Activated T-cell treated with anti-CD3 and anti-CD28 coated beads, Interleukin-2, amount 50 U/mL, for 48 hours (primary cell): ENCODE results near the gene NAA10.

ENCODE experiments used
- DNase-seq, 2 experiments: peaks; one replicate each; pipeline ENCODE4 v3.0.0-alpha.2; 2020

The NAA10 gene

GRCh38 chrX:153906126-153906917, 28.5 kb downstream of the NAA10 start:
- DNase-seq, result no peak

- no peak for DNase-seq
These were observed 29.2 kb downstream of the NAA10 start for GRCh38 chrX:153905481-153906095.

GRCh38 chrX:153903991-153904957, 30.6 kb downstream of the NAA10 start, which contains the start of gene AVPR2:
Gene AVPR2, plus strand, starts transcription at chrX:153904673. Its CDS starts 473 bp downstream, at chrX:153905146.
- DNase-seq, result no peak

GRCh38 chrX:153903238-153903980, 31.4 kb downstream of the NAA10 start:
- no peak for DNase-seq

- no peak for DNase-seq
These were observed 32.5 kb downstream of the NAA10 start for GRCh38 chrX:153902385-153902784.

GRCh38 chrX:153901753-153902140, 33.1 kb downstream of the NAA10 start:
- DNase-seq, result no peak

- peak; percentile 52 to 62 for DNase-seq
These were observed 33.7 kb downstream of the NAA10 start for GRCh38 chrX:153900831-153901752.

- DNase-seq, result no peak
These were observed 36.9 kb downstream of the NAA10 start for GRCh38 chrX:153897899-153898298.

GRCh38 chrX:153889123-153889522, 45.7 kb downstream of the NAA10 start:
- no peak for DNase-seq

GRCh38 chrX:153888344-153888743, 46.5 kb downstream of the NAA10 start:
- no peak for DNase-seq

- no peak for DNase-seq
These were observed 47.5 kb downstream of the NAA10 start for GRCh38 chrX:153887385-153887784.

GRCh38 chrX:153886915-153887314, 47.9 kb downstream of the NAA10 start:
- no peak for DNase-seq

GRCh38 chrX:153885968-153886903, 48.6 kb downstream of the NAA10 start, which contains the start of gene L1CAM:
Gene L1CAM, minus strand, starts transcription at chrX:153886173. Its CDS starts 10,337 bp downstream, at chrX:153875836.
- DNase-seq, result no peak

GRCh38 chrX:153885208-153885787, 49.5 kb downstream of the NAA10 start:
- DNase-seq, result no peak

- DNase-seq, result no peak
These were observed 50.2 kb downstream of the NAA10 start for GRCh38 chrX:153884590-153884989.

- no peak for DNase-seq
These were observed 50.7 kb downstream of the NAA10 start for GRCh38 chrX:153884136-153884535.

GRCh38 chrX:153883163-153883843, 51.5 kb downstream of the NAA10 start:
- no peak for DNase-seq

GRCh38 chrX:153882557-153882956, 52.3 kb downstream of the NAA10 start:
- no peak for DNase-seq

GRCh38 chrX:153882086-153882498, 52.7 kb downstream of the NAA10 start:
- no peak for DNase-seq
